NCI-H524 (cell line): ENCODE measurements around the gene MYO15A.

Experiments
- DNase-seq, 2 experiments: peaks; one replicate each; lab custom pipeline; 2025; lab: John Stamatoyannopoulos, UW

The MYO15A gene

GRCh38 chr17:18159551-18160120 is 51.1 kb downstream of the MYO15A start:
- DNase-seq, result no peak

- no peak for DNase-seq
These were observed 51.7 kb downstream of the MYO15A start for GRCh38 chr17:18160128-18160856.

GRCh38 chr17:18161207-18162145 is 52.9 kb downstream of the MYO15A start:
- no peak for DNase-seq

GRCh38 chr17:18163547-18163946 is 55.0 kb downstream of the MYO15A start:
- DNase-seq, result no peak

GRCh38 chr17:18166894-18167293 is 58.3 kb downstream of the MYO15A start:
- DNase-seq, result no peak

- DNase-seq, result no peak
These were observed 58.9 kb downstream of the MYO15A start for GRCh38 chr17:18167421-18167820.

- DNase-seq, result peak in 1 of 2 experiments; percentile 44
These were observed 64.1 kb downstream of the MYO15A start for GRCh38 chr17:18172531-18173278.

- DNase-seq, result no peak
These were observed 65.2 kb downstream of the MYO15A start for GRCh38 chr17:18173740-18174139.

GRCh38 chr17:18176176-18176575 is 67.6 kb downstream of the MYO15A start:
- DNase-seq, result no peak

GRCh38 chr17:18177133-18177532 is 68.6 kb downstream of the MYO15A start:
- DNase-seq, result no peak

GRCh38 chr17:18177722-18178121 is 69.2 kb downstream of the MYO15A start:
- DNase-seq, result no peak

GRCh38 chr17:18179196-18179595 is 70.6 kb downstream of the MYO15A start:
- DNase-seq, result no peak

- DNase-seq, result no peak
These were observed 71.2 kb downstream of the MYO15A start for GRCh38 chr17:18179804-18180203.

- DNase-seq, result no peak
These were observed 72.8 kb downstream of the MYO15A start for GRCh38 chr17:18181358-18181757.

- DNase-seq, result peak in 1 of 2 experiments; percentile 10
These were observed 73.8 kb downstream of the MYO15A start for GRCh38 chr17:18182110-18182977.

- peak; percentile 77 to 82 for DNase-seq
These were observed 74.4 kb downstream of the MYO15A start for GRCh38 chr17:18182978-18183333.

- DNase-seq, result peak; percentile 97 to 99
These were observed 75.0 kb downstream of the MYO15A start, which contains the start of gene ALKBH5 for GRCh38 chr17:18183334-18184142. ALKBH5 (plus strand) TSS chr17:18183828; CDS start chr17:18184244, 416 bp downstream.

GRCh38 chr17:18184143-18185031 is 75.8 kb downstream of the MYO15A start:
- DNase-seq, result peak; percentile 16 to 47

- DNase-seq, result peak in 1 of 2 experiments; percentile 20
These were observed 76.8 kb downstream of the MYO15A start for GRCh38 chr17:18185391-18185790.
